Liver (tissue), 9 donors: ENCODE data around the gene ADAMTS6. TPM values are rescaled to one million over a fixed set of nuclear protein-coding genes. Genes with fewer than 3 reads are reported as not detected.

Experiments used
- DNase-seq: peaks from one replicate; pipeline ENCODE4 v3.0.0-alpha.2; 2017; ENCODE audit warnings: low spot score
- H3K27ac ChIP-seq, 2 donors: one replicate each; pipeline ENCODE4 v1.7.0; 2013; ENCODE audit warnings: inconsistent platforms in 2 of 2, low read length in 2 of 2, control low read depth in 1 of 2, low read depth in 1 of 2, mild to moderate bottlenecking in 1 of 2
- H3K27me3 ChIP-seq, 4 donors: one replicate each; pipeline versions ENCODE4 v1.6.1 to v1.7.0; 2013; ENCODE audit warnings: low read length in 3 of 4, inconsistent platforms in 1 of 4, mild to moderate bottlenecking in 1 of 4, moderate library complexity in 1 of 4; ENCODE audit not compliant: control insufficient read depth in 4 of 4, insufficient read depth in 4 of 4
- H3K36me3 ChIP-seq, 4 donors: one replicate each; pipeline versions ENCODE4 v1.6.1 to v1.7.0; 2013; ENCODE audit warnings: low read length in 3 of 4, mild to moderate bottlenecking in 3 of 4, low read depth in 1 of 4, moderate library complexity in 1 of 4; ENCODE audit not compliant: control insufficient read depth in 4 of 4, insufficient read depth in 3 of 4
- H3K4me1 ChIP-seq, 4 donors: one replicate each; pipeline versions ENCODE4 v1.6.1 to v1.7.0; 2013; ENCODE audit warnings: low read length in 3 of 4, mild to moderate bottlenecking in 3 of 4, moderate library complexity in 1 of 4; ENCODE audit not compliant: control insufficient read depth in 4 of 4, insufficient read depth in 4 of 4
- H3K4me3 ChIP-seq, 3 donors: one replicate each; pipeline versions ENCODE4 v1.6.1 to v1.7.0; 2013; ENCODE audit warnings: low read length in 3 of 3, control low read depth in 1 of 3, low read depth in 1 of 3, mild to moderate bottlenecking in 1 of 3
- H3K9ac ChIP-seq, 2 donors: one replicate each; pipeline ENCODE4 v1.7.0; 2013; ENCODE audit warnings: low read length in 2 of 2, mild to moderate bottlenecking in 2 of 2, moderate library complexity in 2 of 2, control low read depth in 1 of 2, low read depth in 1 of 2
- H3K9me3 ChIP-seq, 4 donors: one replicate each; pipeline versions ENCODE4 v1.6.1 to v1.7.0; 2013; ENCODE audit warnings: low read length in 3 of 4; ENCODE audit not compliant: control insufficient read depth in 4 of 4
- ATF3 ChIP-seq: IDR thresholded peaks from 2 replicates; pipeline ENCODE4 v1.6.1; 2016; ENCODE audit warnings: antibody characterized with exemption
- CTCF ChIP-seq: fragments of 150-350 bp; IDR thresholded peaks from 2 replicates; pipeline ENCODE4 v1.5.1; 2017; ENCODE audit warnings: improper control_type of control experiment, low read depth, low read length; ENCODE audit not compliant: missing input control
- EGR1 ChIP-seq, 2 donors: IDR thresholded peaks; 2 replicates each; pipeline ENCODE4 v1.6.1; 2016 to 2018; ENCODE audit warnings: antibody characterized with exemption in 2 of 2, low read depth in 2 of 2
- FOXA2 ChIP-seq: IDR thresholded peaks from 2 replicates; pipeline ENCODE4 v1.6.1; 2016; ENCODE audit warnings: antibody characterized with exemption
- GABPA ChIP-seq, 2 donors: IDR thresholded peaks in 1 of 2; conservative IDR thresholded peaks in 1 of 2; 2 replicates each; pipeline ENCODE4 v1.6.1; 2016; ENCODE audit warnings: antibody characterized with exemption in 2 of 2, mild to moderate bottlenecking in 1 of 2, moderate library complexity in 1 of 2
- HNF4A ChIP-seq, 2 donors: conservative IDR thresholded peaks; 2 replicates each; pipeline ENCODE4 v1.6.1; 2016; ENCODE audit warnings: antibody characterized with exemption in 2 of 2, mild to moderate bottlenecking in 2 of 2
- HNF4G ChIP-seq: IDR thresholded peaks from 2 replicates; pipeline ENCODE4 v1.6.1; 2016; ENCODE audit warnings: antibody characterized with exemption
- JUND ChIP-seq, 2 donors: IDR thresholded peaks; 2 replicates each; pipeline ENCODE4 v1.6.1; 2016; ENCODE audit warnings: antibody characterized with exemption in 2 of 2
- NR2F2 ChIP-seq: IDR thresholded peaks from 2 replicates; pipeline ENCODE4 v1.6.1; 2016; ENCODE audit warnings: antibody characterized with exemption
- RAD21 ChIP-seq, 2 donors: IDR thresholded peaks; 2 replicates each; pipeline ENCODE4 v1.6.1; 2016; ENCODE audit warnings: antibody characterized with exemption in 2 of 2, mild to moderate bottlenecking in 2 of 2
- RXRA ChIP-seq, 2 donors: IDR thresholded peaks; 2 replicates each; pipeline ENCODE4 v1.6.1; 2017 to 2018; ENCODE audit warnings: antibody characterized with exemption in 2 of 2, mild to moderate bottlenecking in 1 of 2
- SP1 ChIP-seq: IDR thresholded peaks from 2 replicates; pipeline ENCODE4 v1.6.1; 2018; ENCODE audit warnings: antibody characterized with exemption, mild to moderate bottlenecking
- TAF1 ChIP-seq: conservative IDR thresholded peaks from 2 replicates; pipeline ENCODE4 v1.6.1; 2016; ENCODE audit warnings: antibody characterized with exemption, mild to moderate bottlenecking
- YY1 ChIP-seq: IDR thresholded peaks from 2 replicates; pipeline ENCODE4 v1.6.1; 2016; ENCODE audit warnings: antibody characterized with exemption, mild to moderate bottlenecking
- ZBTB33 ChIP-seq: IDR thresholded peaks from 2 replicates; pipeline ENCODE4 v1.6.1; 2016; ENCODE audit warnings: antibody characterized with exemption
- WGBS: extraction: QIAGEN DNeasy Blood & Tissue Kit; methylation state at CpG from one replicate; pipeline ENCODE4 v1.1.7; 2013; 5-methylcytosine and 5-hydroxymethylcytosine counted together
- polyA plus RNA-seq, 2 donors: library from polyadenylated mRNA; stranded (reverse) in 1 of 2; unstranded in 1 of 2; fragments of 200-250 nt in 1 of 2; fragments of >200 nt in 1 of 2; fragmentation: Nextera tagmentation in 1 of 2; extraction: Ambion mirVana in 1 of 2; gene quantifications; one replicate each; pipeline versions ENCODE4 v1.2.1 to v1.2.3, GENCODE V29; 2013 to 2015
- total RNA-seq, 2 donors: library from RNA; depleted of rRNA; stranded (reverse); fragments of >200 nt; gene quantifications; one replicate each; pipeline ENCODE4 v1.2.3, GENCODE V29; 2014
- TF ChIP-seq, protein P1 (sequence below): IDR thresholded peaks from 2 replicates; pipeline ENCODE4 v1.6.1; 2016; ENCODE audit warnings: antibody characterized with exemption, mild to moderate bottlenecking
- donor health status: healthy.
- donor health status: healthy.
- donor health status: healthy.
- donor health status: healthy.
- donor health status: healthy.

The ADAMTS6 gene
- total and polyA plus RNA-seq, 4 donors: 0.06 to 2.0 (median 0.59) TPM

GRCh38 chr5:65391591-65391990 is 90.1 kb downstream of the ADAMTS6 start:
- H3K36me3 ChIP-seq: no peaks in the 10 kb centered on the region
- peaks cover 0 to 10% (median 6%) of the 10 kb centered on the region in 4 donors for H3K4me1 ChIP-seq
- DNase-seq: no peak
- no peaks in the 10 kb centered on the region for H3K9me3 ChIP-seq
- no peak overlapping the region for H3K9ac ChIP-seq
- no peak overlapping the region for H3K4me3 ChIP-seq
- 87% methylated on average over 4 of the region's 4 CpGs for WGBS
- no peaks in the 10 kb centered on the region for H3K27me3 ChIP-seq
- TF ChIP-seq TAF1: no peak
- TF ChIP-seq ZBTB33: no peak
- no peak for TF ChIP-seq RAD21 (IDR thresholded peaks at IDR 0.05)
- TF ChIP-seq HNF4G: no peak
- no peak for TF ChIP-seq NR2F2
- no peak for TF ChIP-seq JUND (IDR thresholded peaks at IDR 0.05)
- TF ChIP-seq RXRA (IDR thresholded peaks at IDR 0.05): no peak
- no peak for TF ChIP-seq YY1
- no peak for TF ChIP-seq CTCF
- TF ChIP-seq, protein P1, sequence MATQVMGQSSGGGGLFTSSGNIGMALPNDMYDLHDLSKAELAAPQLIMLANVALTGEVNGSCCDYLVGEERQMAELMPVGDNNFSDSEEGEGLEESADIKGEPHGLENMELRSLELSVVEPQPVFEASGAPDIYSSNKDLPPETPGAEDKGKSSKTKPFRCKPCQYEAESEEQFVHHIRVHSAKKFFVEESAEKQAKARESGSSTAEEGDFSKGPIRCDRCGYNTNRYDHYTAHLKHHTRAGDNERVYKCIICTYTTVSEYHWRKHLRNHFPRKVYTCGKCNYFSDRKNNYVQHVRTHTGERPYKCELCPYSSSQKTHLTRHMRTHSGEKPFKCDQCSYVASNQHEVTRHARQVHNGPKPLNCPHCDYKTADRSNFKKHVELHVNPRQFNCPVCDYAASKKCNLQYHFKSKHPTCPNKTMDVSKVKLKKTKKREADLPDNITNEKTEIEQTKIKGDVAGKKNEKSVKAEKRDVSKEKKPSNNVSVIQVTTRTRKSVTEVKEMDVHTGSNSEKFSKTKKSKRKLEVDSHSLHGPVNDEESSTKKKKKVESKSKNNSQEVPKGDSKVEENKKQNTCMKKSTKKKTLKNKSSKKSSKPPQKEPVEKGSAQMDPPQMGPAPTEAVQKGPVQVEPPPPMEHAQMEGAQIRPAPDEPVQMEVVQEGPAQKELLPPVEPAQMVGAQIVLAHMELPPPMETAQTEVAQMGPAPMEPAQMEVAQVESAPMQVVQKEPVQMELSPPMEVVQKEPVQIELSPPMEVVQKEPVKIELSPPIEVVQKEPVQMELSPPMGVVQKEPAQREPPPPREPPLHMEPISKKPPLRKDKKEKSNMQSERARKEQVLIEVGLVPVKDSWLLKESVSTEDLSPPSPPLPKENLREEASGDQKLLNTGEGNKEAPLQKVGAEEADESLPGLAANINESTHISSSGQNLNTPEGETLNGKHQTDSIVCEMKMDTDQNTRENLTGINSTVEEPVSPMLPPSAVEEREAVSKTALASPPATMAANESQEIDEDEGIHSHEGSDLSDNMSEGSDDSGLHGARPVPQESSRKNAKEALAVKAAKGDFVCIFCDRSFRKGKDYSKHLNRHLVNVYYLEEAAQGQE: no peak
- TF ChIP-seq FOXA2: no peak
- no peak for TF ChIP-seq SP1
- no peak for TF ChIP-seq EGR1 (IDR thresholded peaks at IDR 0.05; ENCODE audit: low read depth in 2 of 2)
- no peak for TF ChIP-seq GABPA (IDR thresholded peaks at IDR 0.05 in 1 of 2, conservative IDR thresholded peaks at IDR 0.05 in 1 of 2)
- TF ChIP-seq ATF3: no peak
- no peak for TF ChIP-seq HNF4A (conservative IDR thresholded peaks at IDR 0.05)
- no peak overlapping the region for H3K27ac ChIP-seq

DNA sequence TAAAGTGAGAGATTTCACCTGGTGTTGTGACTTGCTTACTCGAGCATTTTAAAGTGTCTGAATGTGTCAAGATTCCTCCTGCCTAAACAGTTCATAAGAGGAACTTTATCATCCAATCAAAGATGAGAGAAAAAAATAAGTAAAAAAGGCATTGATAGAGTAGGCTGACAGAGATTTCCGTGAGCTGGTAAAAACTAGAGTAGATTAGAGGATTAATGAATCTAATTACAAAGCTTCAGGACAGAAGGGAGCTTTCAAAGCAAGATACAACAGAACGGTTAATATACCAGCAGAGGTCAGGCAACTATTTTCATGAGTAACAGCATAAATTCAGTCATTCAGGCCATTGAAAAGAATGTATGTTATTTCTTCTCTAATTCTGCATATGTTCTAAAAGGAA is 91.5 kb downstream of the ADAMTS6 start:
- H3K4me1 ChIP-seq: peaks cover 0 to 10% (median 6%) of the 10 kb centered on the region in 4 donors
- TF ChIP-seq ATF3 (no peak), HNF4A (conservative IDR thresholded peaks at IDR 0.05) (no peak), GABPA (IDR thresholded peaks at IDR 0.05 in 1 of 2, conservative IDR thresholded peaks at IDR 0.05 in 1 of 2) (no peak), JUND (IDR thresholded peaks at IDR 0.05) (no peak), TAF1 (no peak)
- H3K36me3 ChIP-seq: no peaks in the 10 kb centered on the region
- no peaks in the 10 kb centered on the region for H3K9me3 ChIP-seq
- H3K27me3 ChIP-seq: no peaks in the 10 kb centered on the region
- H3K4me3 ChIP-seq: no peak overlapping the region
- WGBS: 82% methylated on average over 3 of the region's 3 CpGs
- no peak for DNase-seq
- H3K9ac ChIP-seq: no peak overlapping the region
- H3K27ac ChIP-seq: no peak overlapping the region
